Peyer's patch (tissue), 4 donors: ENCODE results near the gene RCN1. TPM values are rescaled to one million over a fixed set of nuclear protein-coding genes. Genes with fewer than 3 reads are reported as not detected.
"Not testable (repeated sequence)": the region's sequence is repeated elsewhere in the genome, so short reads cannot be mapped to it uniquely, and the experiment has no call there.

Experiments
- DNase-seq, 3 donors: peaks; one replicate each; pipeline ENCODE4 v3.0.0-alpha.2; 2017 to 2019
- H3K27ac ChIP-seq, 4 donors: fragments of 200-600 bp; sonication (generic); one replicate each; pipeline ENCODE4 v1.5.1; 2016 to 2019
- H3K27me3 ChIP-seq, 2 donors: fragments of 200-600 bp; sonication (generic); one replicate each; pipeline ENCODE4 v1.5.1; 2019
- H3K36me3 ChIP-seq, 3 donors: fragments of 200-600 bp; sonication (generic); one replicate each; pipeline ENCODE4 v1.5.1; 2016 to 2019
- H3K4me1 ChIP-seq, 4 donors: fragments of 200-600 bp; sonication (generic); one replicate each; pipeline ENCODE4 v1.5.1; 2016 to 2019
- H3K4me3 ChIP-seq, 4 donors: fragments of 200-600 bp; sonication (generic); 1 replicate in 3 of 4; 2 replicates in 1 of 4; pipeline ENCODE4 v1.5.1; 2016 to 2019; ENCODE audit warnings: mild to moderate bottlenecking in 1 of 4
- H3K9me3 ChIP-seq, 4 donors: fragments of 200-600 bp; sonication (generic); one replicate each; pipeline ENCODE4 v1.5.1; 2016 to 2019; ENCODE audit warnings: mild to moderate bottlenecking in 1 of 4
- POLR2A ChIP-seq, 2 donors: fragments of 450-650 bp; IDR thresholded peaks; one replicate each; pipeline ENCODE4 v1.5.1; 2017; ENCODE audit warnings: antibody characterized with exemption in 2 of 2, mild to moderate bottlenecking in 2 of 2, moderate library complexity in 2 of 2
- total RNA-seq, 4 donors: library from RNA; depleted of rRNA; stranded (reverse); fragments of >200 nt; gene quantifications; one replicate each; pipeline ENCODE4 v1.1.0, GENCODE V29; 2016
- TF ChIP-seq, protein P1 (sequence below), 6 experiments: fragments of 450-650 bp in 4 of 6; fragments of 200-600 bp in 2 of 6; sonication (generic) in 1 of 6; IDR thresholded peaks; one replicate each; pipeline ENCODE4 v1.5.1; 2017 to 2019; ENCODE audit warnings: antibody characterized with exemption in 6 of 6, mild to moderate bottlenecking in 3 of 6, moderate library complexity in 1 of 6

RCN1 gene
- total RNA-seq, 4 donors from 2014 or later = 14.5 to 20.7 (median 18.7) TPM

DNA sequence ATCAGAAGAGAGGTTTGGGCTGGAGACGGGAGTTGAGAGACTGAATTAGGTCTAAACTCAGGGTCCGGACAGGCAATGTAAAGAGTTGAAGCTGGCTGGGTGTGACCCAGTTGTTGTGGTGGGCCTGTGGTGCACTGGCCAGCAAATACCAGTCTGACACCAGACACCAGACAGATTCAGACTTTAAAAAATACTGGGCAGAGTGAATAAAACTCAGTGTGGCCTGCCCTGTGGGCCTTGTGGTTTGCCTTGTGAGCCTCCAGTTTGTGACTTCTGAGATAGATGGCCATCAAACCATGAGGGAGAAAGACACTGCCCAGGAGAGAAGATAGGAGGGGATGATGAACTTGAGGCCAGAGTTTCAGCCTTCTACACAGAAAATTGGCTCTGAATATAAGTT lies 25.8 kb downstream of the RCN1 start:
- TF ChIP-seq POLR2A (IDR thresholded peaks at IDR 0.05) = no peak
- TF ChIP-seq, protein P1, sequence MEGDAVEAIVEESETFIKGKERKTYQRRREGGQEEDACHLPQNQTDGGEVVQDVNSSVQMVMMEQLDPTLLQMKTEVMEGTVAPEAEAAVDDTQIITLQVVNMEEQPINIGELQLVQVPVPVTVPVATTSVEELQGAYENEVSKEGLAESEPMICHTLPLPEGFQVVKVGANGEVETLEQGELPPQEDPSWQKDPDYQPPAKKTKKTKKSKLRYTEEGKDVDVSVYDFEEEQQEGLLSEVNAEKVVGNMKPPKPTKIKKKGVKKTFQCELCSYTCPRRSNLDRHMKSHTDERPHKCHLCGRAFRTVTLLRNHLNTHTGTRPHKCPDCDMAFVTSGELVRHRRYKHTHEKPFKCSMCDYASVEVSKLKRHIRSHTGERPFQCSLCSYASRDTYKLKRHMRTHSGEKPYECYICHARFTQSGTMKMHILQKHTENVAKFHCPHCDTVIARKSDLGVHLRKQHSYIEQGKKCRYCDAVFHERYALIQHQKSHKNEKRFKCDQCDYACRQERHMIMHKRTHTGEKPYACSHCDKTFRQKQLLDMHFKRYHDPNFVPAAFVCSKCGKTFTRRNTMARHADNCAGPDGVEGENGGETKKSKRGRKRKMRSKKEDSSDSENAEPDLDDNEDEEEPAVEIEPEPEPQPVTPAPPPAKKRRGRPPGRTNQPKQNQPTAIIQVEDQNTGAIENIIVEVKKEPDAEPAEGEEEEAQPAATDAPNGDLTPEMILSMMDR (IDR thresholded peaks at IDR 0.05) = no peak
- no peaks in the 10 kb centered on the region for H3K9me3 ChIP-seq
- DNase-seq = no peak
- no peak overlapping the region for H3K4me3 ChIP-seq
- no peaks in the 10 kb centered on the region for H3K36me3 ChIP-seq
- no peak overlapping the region for H3K27ac ChIP-seq
- H3K4me1 ChIP-seq = no peaks in the 10 kb centered on the region
- H3K27me3 ChIP-seq = no peaks in the 10 kb centered on the region

DNA sequence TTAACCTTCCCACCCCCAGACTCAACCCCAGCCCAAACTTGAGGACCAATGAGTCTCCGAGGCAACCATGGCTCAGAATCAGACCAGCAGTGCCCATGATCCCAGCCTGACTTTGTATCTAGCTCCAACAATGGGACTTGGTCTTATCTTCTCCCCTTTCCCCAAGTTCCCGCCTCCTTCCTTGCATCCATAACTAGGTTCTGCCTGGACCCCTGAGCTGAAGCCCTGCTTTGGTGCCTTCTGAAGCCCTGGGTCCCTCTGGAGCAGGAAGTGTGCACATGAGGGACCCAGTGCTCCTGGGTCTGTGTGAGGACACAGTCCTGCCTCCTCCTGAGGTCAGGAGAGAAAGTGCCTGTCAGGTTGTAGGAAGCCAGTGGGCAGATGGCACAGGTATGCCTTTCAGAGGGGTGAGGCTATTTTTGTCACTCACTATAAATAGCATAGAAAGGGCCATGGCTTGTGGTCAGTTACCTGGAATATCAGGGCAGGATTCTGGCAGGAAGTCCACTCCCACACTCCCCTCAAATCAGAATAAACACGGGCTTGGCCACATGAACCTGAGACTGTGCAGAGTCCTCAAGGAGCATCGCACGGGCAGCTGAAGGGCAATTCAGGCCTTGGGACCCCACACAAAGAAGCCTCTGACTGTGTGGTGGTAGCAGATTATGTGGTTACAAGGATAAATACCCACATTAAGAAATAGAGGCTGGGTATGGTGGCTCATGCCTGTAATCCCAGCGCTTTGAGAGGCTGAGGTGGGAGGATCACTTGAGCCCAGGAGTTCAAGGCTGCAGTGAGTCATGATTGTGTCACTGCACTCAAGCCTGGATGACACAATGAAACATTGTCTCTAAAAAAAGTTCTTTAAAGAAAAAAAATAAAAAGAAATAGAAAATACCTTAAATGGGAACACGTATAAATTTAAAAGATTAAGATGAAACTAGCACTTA lies 27.4 kb downstream of the RCN1 start:
- no peaks in the 10 kb centered on the region for H3K9me3 ChIP-seq
- H3K36me3 ChIP-seq = no peaks in the 10 kb centered on the region
- H3K27me3 ChIP-seq = no peaks in the 10 kb centered on the region
- no peak for DNase-seq
- no peak overlapping the region for H3K27ac ChIP-seq
- no peak overlapping the region for H3K4me3 ChIP-seq
- no peak for TF ChIP-seq POLR2A (IDR thresholded peaks at IDR 0.05)
- TF ChIP-seq, protein P1 (IDR thresholded peaks at IDR 0.05) = no peak
- no peaks in the 10 kb centered on the region for H3K4me1 ChIP-seq

DNA sequence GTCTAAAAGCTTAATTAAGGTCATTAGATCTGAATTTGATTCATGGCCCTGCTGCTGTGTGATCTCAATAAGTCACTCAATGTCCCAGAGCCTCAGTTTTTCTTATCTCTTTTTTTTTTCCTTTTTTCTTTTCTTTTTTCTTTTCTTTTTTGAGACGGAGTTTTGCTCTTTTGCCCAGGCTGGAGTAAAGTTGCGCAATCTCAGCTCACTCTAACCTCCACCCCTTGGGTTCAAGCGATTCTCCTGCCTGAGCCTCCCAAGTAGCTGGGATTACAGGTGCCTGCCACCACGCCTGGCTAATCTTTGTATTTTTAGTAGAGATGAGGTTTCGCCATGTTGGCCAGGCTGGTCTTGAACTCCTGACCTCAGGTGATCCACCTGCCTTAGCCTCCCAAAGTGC lies 28.3 kb downstream of the RCN1 start:
- not testable (repeated sequence) for H3K4me3 ChIP-seq, H3K27me3 ChIP-seq, H3K4me1 ChIP-seq, H3K9me3 ChIP-seq, H3K27ac ChIP-seq, DNase-seq, H3K36me3 ChIP-seq

DNA sequence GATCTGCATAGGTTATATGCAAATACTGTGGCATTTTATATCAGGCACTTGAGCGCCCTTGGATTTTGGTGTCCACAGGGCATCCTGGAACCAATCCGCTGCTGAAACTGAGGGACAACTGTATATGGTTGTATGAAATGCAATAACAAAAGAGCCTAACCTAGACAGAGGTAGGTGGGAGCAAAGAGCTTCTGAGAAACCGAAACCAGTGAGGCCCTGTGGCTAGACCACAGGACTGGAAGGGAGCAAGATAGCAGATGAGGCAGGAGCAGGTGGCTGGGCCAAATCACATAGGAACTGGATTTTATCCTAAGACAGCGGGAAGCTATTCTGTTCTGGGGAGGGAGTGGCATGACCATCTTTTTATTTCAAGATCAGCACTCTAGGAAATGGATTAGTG lies 30.1 kb downstream of the RCN1 start:
- Histone ChIP-seq H3K4me3 (no peak overlapping the region), H3K4me1 (no peaks in the 10 kb centered on the region), H3K27me3 (no peaks in the 10 kb centered on the region), H3K27ac (no peak overlapping the region), H3K36me3 (no peaks in the 10 kb centered on the region), H3K9me3 (no peaks in the 10 kb centered on the region)
- TF ChIP-seq POLR2A (IDR thresholded peaks at IDR 0.05) = no peak
- TF ChIP-seq, protein P1 (IDR thresholded peaks at IDR 0.05) = no peak
- DNase-seq = no peak

DNA sequence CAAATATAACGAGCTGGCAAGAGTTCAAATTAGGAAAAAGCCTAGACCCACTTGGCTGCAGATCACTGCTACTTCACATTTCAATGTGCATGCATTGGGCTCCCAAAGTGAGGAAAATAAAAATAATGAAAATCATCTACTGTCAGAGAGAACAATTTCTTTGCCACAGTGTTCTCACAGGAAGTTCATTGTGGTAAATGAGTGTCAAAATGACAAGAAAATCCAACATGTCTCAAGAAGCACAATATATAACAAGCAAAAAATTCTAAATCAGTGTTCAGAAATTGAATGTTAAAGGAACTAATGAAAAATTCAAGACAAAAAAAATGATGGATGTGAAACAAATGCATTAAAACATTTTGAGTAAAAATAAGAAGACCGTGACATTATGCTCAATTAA lies 31.3 kb downstream of the RCN1 start:
- Histone ChIP-seq H3K27me3 (no peaks in the 10 kb centered on the region), H3K27ac (no peak overlapping the region), H3K4me3 (no peak overlapping the region), H3K9me3 (no peaks in the 10 kb centered on the region), H3K4me1 (no peaks in the 10 kb centered on the region), H3K36me3 (no peaks in the 10 kb centered on the region)
- TF ChIP-seq, protein P1 (IDR thresholded peaks at IDR 0.05) = no peak
- TF ChIP-seq POLR2A (IDR thresholded peaks at IDR 0.05) = no peak
- DNase-seq = no peak

DNA sequence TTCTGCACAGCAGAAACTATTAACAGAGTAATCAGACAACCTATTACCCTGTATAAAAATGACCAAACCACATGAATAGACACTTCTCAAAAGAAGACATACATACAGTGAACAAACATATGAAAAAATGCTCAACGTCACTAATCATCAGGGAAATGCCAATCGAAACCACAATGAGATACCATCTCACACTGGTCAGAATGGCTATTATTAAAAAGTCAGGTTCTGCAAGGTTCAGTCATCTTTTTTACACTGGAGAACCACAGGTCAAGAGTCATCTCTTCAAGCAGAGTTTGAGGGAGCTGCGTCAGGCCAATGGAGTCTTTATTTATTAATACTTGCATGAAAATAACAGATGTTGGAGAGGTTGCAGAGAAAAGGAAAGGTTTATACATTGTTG lies 40.4 kb downstream of the RCN1 start:
- TF ChIP-seq, protein P1 (IDR thresholded peaks at IDR 0.05) = no peak
- TF ChIP-seq POLR2A (IDR thresholded peaks at IDR 0.05) = no peak
- no peak overlapping the region for H3K27ac ChIP-seq
- no peaks in the 10 kb centered on the region for H3K27me3 ChIP-seq
- H3K9me3 ChIP-seq = no peaks in the 10 kb centered on the region
- no peaks in the 10 kb centered on the region for H3K4me1 ChIP-seq
- no peak for DNase-seq
- no peaks in the 10 kb centered on the region for H3K36me3 ChIP-seq
- H3K4me3 ChIP-seq = no peak overlapping the region
